Brain microvascular endothelial cell (primary cell): Measurements from ENCODE around the gene RAB11FIP3.
A peak's percentile ranks its signal among the peaks of the same experiment; 100 is the strongest.

ENCODE experiments used
- DNase-seq: peaks from one replicate; pipeline ENCODE4 v3.0.0-alpha.2; 2020
- H3K27ac ChIP-seq: fragments of 250-450 bp; sonication (Bioruptor Pico); 2 replicates; pipeline ENCODE4 v1.5.1; 2020; ENCODE audit warnings: mild to moderate bottlenecking, moderate library complexity
- H3K27me3 ChIP-seq: fragments of 250-450 bp; sonication (Bioruptor Pico); replicated peaks from 2 replicates; pipeline ENCODE4 v1.5.1; 2020; ENCODE audit warnings: mild to moderate bottlenecking
- H3K36me3 ChIP-seq: fragments of 250-450 bp; sonication (Bioruptor Pico); replicated peaks from 2 replicates; pipeline ENCODE4 v1.5.1; 2020; ENCODE audit warnings: mild to moderate bottlenecking
- H3K4me3 ChIP-seq: 2 replicates; pipeline ENCODE4 v1.5.1; 2011; ENCODE audit warnings: low read depth, mild to moderate bottlenecking, control low read depth, low read length, moderate library complexity
- in situ Hi-C: cut with HindIII; loops from 2 replicates; pipeline ENCODE4 v1.10.0; 2017; ENCODE audit warnings: low sequenced_read_pairs, low pct_ligation_motif_present
- TF ChIP-seq, protein P1 (sequence below): IDR thresholded peaks from 2 replicates; pipeline ENCODE4 v1.5.1; 2011; ENCODE audit warnings: low read depth, mild to moderate bottlenecking, moderate library complexity, low read length, control low read depth, inconsistent platforms; ENCODE audit errors: missing control alignments

Gene RAB11FIP3

DNA sequence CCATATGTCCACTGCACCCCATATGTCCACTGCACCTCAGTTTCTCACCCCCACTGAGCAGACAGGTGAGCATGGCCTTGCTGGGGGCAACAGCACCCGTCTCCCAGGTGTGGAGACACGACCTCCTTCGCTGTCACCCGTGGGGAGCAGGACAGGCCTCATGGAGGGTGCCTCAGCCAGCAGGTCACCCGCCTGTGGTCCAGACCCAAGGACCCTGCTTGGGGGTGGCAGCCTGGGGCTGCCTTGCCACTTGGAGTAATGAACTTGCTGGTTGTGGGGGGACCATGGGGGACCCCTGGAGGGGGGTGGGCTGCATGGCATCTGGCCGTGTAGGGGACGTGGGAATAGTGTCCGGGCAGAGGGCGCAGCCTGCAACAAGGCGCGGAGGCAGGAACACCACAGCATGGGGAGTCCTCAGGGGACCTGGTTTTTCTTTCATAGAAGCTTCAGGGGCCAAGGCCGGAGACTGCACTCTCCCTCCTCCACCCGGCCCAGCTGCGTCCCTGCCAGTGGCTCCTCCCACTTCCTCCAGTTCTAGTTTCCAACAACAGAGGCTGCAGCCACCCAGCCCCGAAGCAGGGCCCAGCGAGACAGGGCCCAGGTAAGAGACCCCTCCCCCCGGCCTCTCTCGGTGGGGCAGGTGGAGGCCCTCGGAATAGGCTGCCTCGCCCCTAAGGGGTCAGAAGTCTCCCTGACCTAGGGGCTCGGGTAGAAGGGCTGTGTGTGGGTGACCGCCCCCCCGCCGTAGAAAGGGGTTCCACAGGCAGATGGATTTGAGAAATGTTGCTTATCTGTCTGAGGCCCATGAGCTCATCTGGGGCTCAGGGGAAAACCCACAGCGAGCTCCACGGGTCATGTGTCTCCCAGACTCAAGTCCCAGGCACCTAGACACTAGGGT, 141.3 kb downstream of the RAB11FIP3 start, which contains the start of gene NHLRC4:
NHLRC4 (plus strand) TSS at position 531 of the 898 bp plus-strand sequence. CDS start 1,043 bp downstream, outside the sequence.
- no peak within 1 kb of the TSS for H3K4me3 ChIP-seq
- H3K27me3 ChIP-seq = peaks cover 5% of the 10 kb centered on the region
- TF ChIP-seq, protein P1, sequence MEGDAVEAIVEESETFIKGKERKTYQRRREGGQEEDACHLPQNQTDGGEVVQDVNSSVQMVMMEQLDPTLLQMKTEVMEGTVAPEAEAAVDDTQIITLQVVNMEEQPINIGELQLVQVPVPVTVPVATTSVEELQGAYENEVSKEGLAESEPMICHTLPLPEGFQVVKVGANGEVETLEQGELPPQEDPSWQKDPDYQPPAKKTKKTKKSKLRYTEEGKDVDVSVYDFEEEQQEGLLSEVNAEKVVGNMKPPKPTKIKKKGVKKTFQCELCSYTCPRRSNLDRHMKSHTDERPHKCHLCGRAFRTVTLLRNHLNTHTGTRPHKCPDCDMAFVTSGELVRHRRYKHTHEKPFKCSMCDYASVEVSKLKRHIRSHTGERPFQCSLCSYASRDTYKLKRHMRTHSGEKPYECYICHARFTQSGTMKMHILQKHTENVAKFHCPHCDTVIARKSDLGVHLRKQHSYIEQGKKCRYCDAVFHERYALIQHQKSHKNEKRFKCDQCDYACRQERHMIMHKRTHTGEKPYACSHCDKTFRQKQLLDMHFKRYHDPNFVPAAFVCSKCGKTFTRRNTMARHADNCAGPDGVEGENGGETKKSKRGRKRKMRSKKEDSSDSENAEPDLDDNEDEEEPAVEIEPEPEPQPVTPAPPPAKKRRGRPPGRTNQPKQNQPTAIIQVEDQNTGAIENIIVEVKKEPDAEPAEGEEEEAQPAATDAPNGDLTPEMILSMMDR = no peak
- no peak within 1 kb of the TSS for H3K27ac ChIP-seq
- no peaks in the 10 kb centered on the region for H3K36me3 ChIP-seq
- peak; percentile 56 for DNase-seq
- in situ Hi-C loops = no loop called here

GRCh38 chr16:567373-568256, 142.2 kb downstream of the RAB11FIP3 start:
- in situ Hi-C loops = no loop called here
- no peaks in the 10 kb centered on the region for H3K36me3 ChIP-seq
- TF ChIP-seq, protein P1 = no peak
- no peaks in the 10 kb centered on the region for H3K27me3 ChIP-seq
- no peak for DNase-seq
- no peak overlapping the region for H3K4me3 ChIP-seq
- no peak overlapping the region for H3K27ac ChIP-seq

DNA sequence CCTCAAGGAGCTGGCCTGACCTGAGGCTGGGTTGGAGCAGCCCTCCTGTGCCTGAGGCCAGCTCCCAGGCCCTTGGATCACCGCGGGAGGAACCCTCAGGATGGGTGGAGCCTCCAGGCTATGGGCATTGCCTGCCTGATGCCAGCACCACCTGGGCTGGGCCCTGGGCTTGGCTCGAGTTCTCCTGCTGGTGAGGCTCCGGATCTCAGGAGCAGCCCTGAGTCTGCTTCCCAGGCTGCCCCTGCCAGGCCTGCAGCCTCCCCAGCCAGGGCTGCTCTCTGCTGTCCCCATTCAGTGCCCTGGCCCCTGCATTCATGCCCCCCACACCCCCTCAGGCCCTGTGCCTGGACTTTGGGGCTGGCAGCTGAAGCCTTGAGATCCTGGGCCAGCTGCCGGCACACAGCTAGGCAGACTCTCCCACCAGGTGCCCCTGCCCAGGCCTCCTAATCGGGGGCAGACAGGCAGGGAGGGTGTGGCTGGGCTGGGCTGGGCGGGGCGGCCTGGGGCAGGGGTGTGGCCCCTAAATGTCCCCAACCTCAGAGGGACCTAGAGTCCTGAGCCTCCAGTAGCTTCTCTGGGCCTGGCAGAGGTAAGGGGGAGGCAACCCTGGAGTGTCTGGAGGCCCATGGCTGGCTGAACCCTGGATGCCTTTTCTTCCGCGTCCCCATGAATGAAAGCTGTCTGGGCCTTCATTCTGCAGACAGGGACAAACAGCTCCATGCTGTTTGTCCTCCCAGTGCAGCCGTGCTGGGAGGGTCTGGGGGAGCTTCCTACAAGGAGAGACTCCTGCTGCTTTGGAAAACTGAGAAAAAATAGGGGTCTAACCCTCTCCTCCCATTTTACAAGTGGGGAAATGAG, 143.2 kb downstream of the RAB11FIP3 start:
- Histone ChIP-seq H3K36me3 (no peaks in the 10 kb centered on the region), H3K4me3 (no peak overlapping the region), H3K27me3 (no peaks in the 10 kb centered on the region), H3K27ac (no peak overlapping the region)
- DNase-seq = no peak
- in situ Hi-C loops = no loop called here
- TF ChIP-seq, protein P1 = no peak

DNA sequence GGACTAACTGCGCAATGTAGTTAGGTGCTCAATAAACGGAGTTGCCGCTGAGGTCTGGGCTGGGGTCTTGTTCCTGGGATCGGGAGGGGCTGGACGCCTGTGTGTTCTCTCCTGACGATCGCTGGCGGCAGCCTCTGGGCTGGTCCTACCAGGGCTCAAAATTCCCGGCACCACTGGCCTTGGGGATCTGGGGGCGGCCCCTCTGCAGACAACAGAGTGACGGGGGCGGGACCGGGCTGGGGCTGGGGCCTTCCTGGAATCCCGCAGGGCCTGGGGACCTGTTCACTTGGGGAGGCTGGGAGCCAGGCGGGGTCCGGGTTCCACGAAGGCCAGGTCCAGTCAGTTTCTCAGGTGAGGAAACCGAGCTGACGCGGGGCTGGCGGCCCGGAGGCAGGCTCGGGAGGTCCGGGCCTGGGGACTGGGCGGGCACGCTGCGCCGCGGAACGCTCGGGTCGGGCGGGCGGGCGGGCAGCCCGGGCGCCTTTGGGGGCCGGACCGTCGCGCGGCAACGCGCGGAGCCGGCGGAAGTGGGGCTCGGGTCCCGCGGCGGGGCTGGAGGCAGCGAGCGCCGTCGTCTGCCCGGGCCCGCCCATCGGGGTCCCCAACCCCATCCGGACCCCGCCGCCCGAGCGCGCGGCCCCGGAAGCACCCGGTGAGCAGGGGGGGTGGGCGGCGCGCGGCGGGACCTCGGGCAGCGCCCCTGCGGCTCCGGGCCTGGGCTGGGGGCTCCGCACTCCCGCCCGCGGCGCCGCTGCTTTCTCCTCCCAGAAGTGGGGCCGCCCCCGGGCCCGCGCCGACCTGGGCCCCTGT, 144.2 kb downstream of the RAB11FIP3 start, which contains the start of gene PIGQ:
PIGQ (plus strand) TSS at position 524 of the 810 bp plus-strand sequence. CDS start 4,107 bp downstream, outside the sequence.
- H3K27me3 ChIP-seq = no peaks in the 10 kb centered on the region
- H3K36me3 ChIP-seq = peaks cover 4% of the 10 kb centered on the region
- DNase-seq = no peak
- H3K4me3 ChIP-seq = peak within 1 kb of the TSS; percentile 77
- TF ChIP-seq, protein P1 = no peak
- in situ Hi-C loops = no loop called here
- peak within 1 kb of the TSS; percentile 53 for H3K27ac ChIP-seq
